ENCODE results near the gene TRDN.

The TRDN gene

GRCh38 chr6:123636782-123637181, at the start of gene TRDN:
TSS of gene TRDN (minus strand) at chr6:123636950. CDS start at chr6:123636775, 175 bp downstream.
- no peaks in the 10 kb centered on the region for H3F3A ChIP-seq (ENCODE audit: control insufficient read depth, insufficient read depth)
- H3K4me2 ChIP-seq (ENCODE audit: low read length), result no peak within 1 kb of the TSS
- H3K27ac ChIP-seq (ENCODE audit: low read depth, low read length), result no peak within 1 kb of the TSS
- H4K20me1 ChIP-seq (ENCODE audit: control insufficient read depth, insufficient read depth, low read depth, low read length), result no peaks in the 10 kb centered on the region
- H3K4me3 ChIP-seq (ENCODE audit: low read length), result no peak within 1 kb of the TSS
- no peaks in the 10 kb centered on the region for H3K4me1 ChIP-seq (ENCODE audit: control insufficient read depth, low read length)
- no peaks in the 10 kb centered on the region for H3K9me3 ChIP-seq (ENCODE audit: control insufficient read depth, insufficient read depth, low read length)
- no peaks in the 10 kb centered on the region for H3K36me3 ChIP-seq (ENCODE audit: control insufficient read depth, low read length)
- H3K9me2 ChIP-seq (replicated peaks; ENCODE audit: control insufficient read depth, low read length), result no peaks in the 10 kb centered on the region
- no peaks in the 10 kb centered on the region for H3K79me2 ChIP-seq (ENCODE audit: control insufficient read depth, low read length)
- TF ChIP-seq EZH2phosphoT487 (IDR thresholded peaks at IDR 0.05; ENCODE audit: borderline replicate concordance, low read length) (no peak), CTCF (IDR thresholded peaks at IDR 0.05; ENCODE audit: low read depth, low read length, poor library complexity, severe bottlenecking) (no peak)
- no peaks in the 10 kb centered on the region for H3K27me3 ChIP-seq (ENCODE audit: control insufficient read depth, low read length)

GRCh38 chr6:123681957-123682462, 45.3 kb upstream of the TRDN start:
- no peak overlapping the region for H3K4me2 ChIP-seq (ENCODE audit: low read length)
- H3K79me2 ChIP-seq (ENCODE audit: control insufficient read depth, low read length), result no peaks in the 10 kb centered on the region
- no peak for TF ChIP-seq EZH2phosphoT487 (IDR thresholded peaks at IDR 0.05; ENCODE audit: borderline replicate concordance, low read length)
- TF ChIP-seq CTCF (IDR thresholded peaks at IDR 0.05; ENCODE audit: low read depth, low read length, poor library complexity, severe bottlenecking), result no peak
- H4K20me1 ChIP-seq (ENCODE audit: control insufficient read depth, insufficient read depth, low read depth, low read length), result no peaks in the 10 kb centered on the region
- no peaks in the 10 kb centered on the region for H3K9me2 ChIP-seq (replicated peaks; ENCODE audit: control insufficient read depth, low read length)
- no peak overlapping the region for H3K27ac ChIP-seq (ENCODE audit: low read depth, low read length)
- H3F3A ChIP-seq (ENCODE audit: control insufficient read depth, insufficient read depth), result no peaks in the 10 kb centered on the region
- H3K9me3 ChIP-seq (ENCODE audit: control insufficient read depth, insufficient read depth, low read length), result no peaks in the 10 kb centered on the region
- H3K36me3 ChIP-seq (ENCODE audit: control insufficient read depth, low read length), result no peaks in the 10 kb centered on the region
- no peaks in the 10 kb centered on the region for H3K4me1 ChIP-seq (ENCODE audit: control insufficient read depth, low read length)
- H3K27me3 ChIP-seq (ENCODE audit: control insufficient read depth, low read length), result no peaks in the 10 kb centered on the region
- H3K4me3 ChIP-seq (ENCODE audit: low read length), result no peak overlapping the region

- Histone ChIP-seq H3F3A (ENCODE audit: control insufficient read depth, insufficient read depth) (no peaks in the 10 kb centered on the region), H3K27ac (ENCODE audit: low read depth, low read length) (no peak overlapping the region), H3K4me2 (ENCODE audit: low read length) (no peak overlapping the region), H3K9me3 (ENCODE audit: control insufficient read depth, insufficient read depth, low read length) (no peaks in the 10 kb centered on the region), H4K20me1 (ENCODE audit: control insufficient read depth, insufficient read depth, low read depth, low read length) (no peaks in the 10 kb centered on the region), H3K36me3 (ENCODE audit: control insufficient read depth, low read length) (no peaks in the 10 kb centered on the region), H3K27me3 (ENCODE audit: control insufficient read depth, low read length) (no peaks in the 10 kb centered on the region), H3K4me1 (ENCODE audit: control insufficient read depth, low read length) (no peaks in the 10 kb centered on the region), H3K9me2 (replicated peaks; ENCODE audit: control insufficient read depth, low read length) (no peaks in the 10 kb centered on the region), H3K79me2 (ENCODE audit: control insufficient read depth, low read length) (no peaks in the 10 kb centered on the region), H3K4me3 (ENCODE audit: low read length) (no peak overlapping the region)
- no peak for TF ChIP-seq EZH2phosphoT487 (IDR thresholded peaks at IDR 0.05; ENCODE audit: borderline replicate concordance, low read length)
- no peak for TF ChIP-seq CTCF (IDR thresholded peaks at IDR 0.05; ENCODE audit: low read depth, low read length, poor library complexity, severe bottlenecking)
Measured at GRCh38 chr6:123677897-123678296, 41.1 kb upstream of the TRDN start.

All from DOHH2 (cell line).